ENCODE measurements around the gene TAF4. TPM values are rescaled to one million over a fixed set of nuclear protein-coding genes. Genes with fewer than 3 reads are reported as not detected.

The TAF4 gene
- total and polyA plus RNA-seq, 2 donors from 2014 or later: 3.7 to 18.4 TPM

DNA sequence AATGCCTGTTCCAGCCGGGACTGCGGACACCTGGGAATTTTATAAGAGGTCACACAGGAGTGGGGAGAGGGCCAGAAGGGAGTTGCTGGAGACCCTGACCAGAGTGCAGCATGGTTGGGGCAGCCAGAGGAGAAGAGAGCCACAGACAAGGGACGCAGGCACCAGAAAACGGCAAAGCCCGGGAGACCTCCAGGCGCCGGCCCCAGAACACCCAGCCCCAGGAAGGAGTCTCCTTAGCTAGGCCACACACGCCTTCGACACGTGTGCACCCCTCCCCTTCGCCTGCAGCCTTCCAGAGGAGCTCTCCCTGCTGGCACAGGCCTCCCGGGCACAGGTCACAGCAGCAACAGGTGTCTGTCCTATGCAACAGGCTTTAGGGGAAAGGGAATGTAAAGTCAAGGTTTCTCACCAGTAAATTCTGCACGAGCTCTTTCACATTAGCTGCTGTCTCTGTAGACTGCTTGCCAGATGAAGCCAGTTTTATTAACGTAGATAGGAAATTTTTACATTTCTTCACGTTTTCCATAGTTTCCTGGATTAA is 57.0 kb downstream of the TAF4 start:
- Histone ChIP-seq H3K27ac (ENCODE audit: low read depth in 2 of 2, low read length in 2 of 2) (no peak overlapping the region), H3K9me3 (ENCODE audit: control insufficient read depth in 2 of 3, insufficient read depth in 1 of 3, low read length in 3 of 3) (no peaks in the 10 kb centered on the region), H3K4me1 (ENCODE audit: control insufficient read depth in 2 of 3, insufficient read depth in 2 of 3, low read depth in 1 of 3, low read length in 3 of 3) (peaks cover 0 to 4% (median 0%) of the 10 kb centered on the region in 3 donors), H3K4me3 (ENCODE audit: low read length in 3 of 3) (no peak overlapping the region), H3K27me3 (ENCODE audit: control insufficient read depth, insufficient read depth, low read length) (no peaks in the 10 kb centered on the region), H3K9ac (ENCODE audit: low read length in 3 of 3) (no peak overlapping the region), H3K36me3 (ENCODE audit: control insufficient read depth in 2 of 3, insufficient read depth in 3 of 3, low read length in 3 of 3) (peaks cover 2 to 57% (median 25%) of the 10 kb centered on the region in 3 donors)
- DNase-seq: no peak
- TF ChIP-seq, protein P1, sequence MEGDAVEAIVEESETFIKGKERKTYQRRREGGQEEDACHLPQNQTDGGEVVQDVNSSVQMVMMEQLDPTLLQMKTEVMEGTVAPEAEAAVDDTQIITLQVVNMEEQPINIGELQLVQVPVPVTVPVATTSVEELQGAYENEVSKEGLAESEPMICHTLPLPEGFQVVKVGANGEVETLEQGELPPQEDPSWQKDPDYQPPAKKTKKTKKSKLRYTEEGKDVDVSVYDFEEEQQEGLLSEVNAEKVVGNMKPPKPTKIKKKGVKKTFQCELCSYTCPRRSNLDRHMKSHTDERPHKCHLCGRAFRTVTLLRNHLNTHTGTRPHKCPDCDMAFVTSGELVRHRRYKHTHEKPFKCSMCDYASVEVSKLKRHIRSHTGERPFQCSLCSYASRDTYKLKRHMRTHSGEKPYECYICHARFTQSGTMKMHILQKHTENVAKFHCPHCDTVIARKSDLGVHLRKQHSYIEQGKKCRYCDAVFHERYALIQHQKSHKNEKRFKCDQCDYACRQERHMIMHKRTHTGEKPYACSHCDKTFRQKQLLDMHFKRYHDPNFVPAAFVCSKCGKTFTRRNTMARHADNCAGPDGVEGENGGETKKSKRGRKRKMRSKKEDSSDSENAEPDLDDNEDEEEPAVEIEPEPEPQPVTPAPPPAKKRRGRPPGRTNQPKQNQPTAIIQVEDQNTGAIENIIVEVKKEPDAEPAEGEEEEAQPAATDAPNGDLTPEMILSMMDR (IDR thresholded peaks at IDR 0.05; ENCODE audit: borderline replicate concordance, extremely low read depth, insufficient read depth): no peak
- intact Hi-C loops (cut with DNase I): no loop called here
- no peak for FAIRE-seq

DNA sequence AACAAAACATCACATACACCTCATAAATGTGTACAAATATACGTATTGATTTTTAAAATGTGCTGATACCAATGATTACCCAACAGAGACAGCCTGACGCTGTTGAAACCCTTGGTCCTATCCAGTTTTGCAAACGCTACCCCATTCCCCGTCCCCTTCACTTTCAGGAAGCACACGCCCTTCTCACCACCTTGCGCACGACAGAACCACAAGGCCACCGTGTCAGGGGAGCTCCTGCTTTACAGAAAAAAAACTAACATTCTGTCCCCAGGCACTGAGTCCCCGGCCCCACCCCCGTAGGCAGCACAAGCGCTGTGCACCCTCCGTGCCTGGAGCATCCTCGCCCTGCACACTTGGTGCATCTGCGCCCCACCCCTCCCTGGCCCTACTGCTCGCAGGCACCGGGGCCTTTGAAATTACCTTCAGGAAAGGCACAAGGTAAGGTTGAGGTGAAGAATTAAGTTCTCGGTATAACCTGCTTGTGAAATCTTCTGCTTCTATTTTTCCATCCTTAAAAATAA is 58.5 kb downstream of the TAF4 start:
- TF ChIP-seq, protein P1 (IDR thresholded peaks at IDR 0.05; ENCODE audit: borderline replicate concordance, extremely low read depth, insufficient read depth): no peak
- FAIRE-seq: no peak
- no peak for DNase-seq
- Histone ChIP-seq H3K9ac (ENCODE audit: low read length in 3 of 3) (no peak overlapping the region), H3K9me3 (ENCODE audit: control insufficient read depth in 2 of 3, insufficient read depth in 1 of 3, low read length in 3 of 3) (no peaks in the 10 kb centered on the region), H3K36me3 (ENCODE audit: control insufficient read depth in 2 of 3, insufficient read depth in 3 of 3, low read length in 3 of 3) (peaks cover 2 to 49% (median 24%) of the 10 kb centered on the region in 3 donors), H3K27ac (ENCODE audit: low read depth in 2 of 2, low read length in 2 of 2) (no peak overlapping the region), H3K4me1 (ENCODE audit: control insufficient read depth in 2 of 3, insufficient read depth in 2 of 3, low read depth in 1 of 3, low read length in 3 of 3) (peaks cover 0 to 5% (median 0%) of the 10 kb centered on the region in 3 donors), H3K4me3 (ENCODE audit: low read length in 3 of 3) (no peak overlapping the region), H3K27me3 (ENCODE audit: control insufficient read depth, insufficient read depth, low read length) (no peaks in the 10 kb centered on the region)
- intact Hi-C loops (cut with DNase I): no loop called here

DNA sequence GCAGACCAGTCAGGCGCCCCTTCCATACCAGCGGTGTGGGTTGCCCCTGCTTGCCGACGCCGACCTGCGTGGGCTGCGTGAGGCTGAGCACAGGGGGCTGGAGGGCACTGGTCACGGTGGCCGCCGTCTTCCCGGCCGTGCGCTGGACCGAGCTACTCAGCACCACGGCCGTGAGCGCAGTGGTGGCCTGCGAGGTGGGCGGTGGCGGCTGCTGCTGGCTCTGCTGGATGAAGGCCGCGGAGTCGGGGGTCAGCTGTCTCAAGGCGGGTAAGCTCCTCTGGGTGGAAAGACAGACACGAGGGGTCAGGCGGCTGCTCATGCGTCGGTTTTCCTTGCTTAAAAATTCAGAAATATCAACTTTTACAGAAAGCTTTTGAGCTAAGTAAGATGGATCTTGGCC is 59.2 kb downstream of the TAF4 start:
- Histone ChIP-seq H3K4me3 (ENCODE audit: low read length in 3 of 3) (no peak overlapping the region), H3K27me3 (ENCODE audit: control insufficient read depth, insufficient read depth, low read length) (no peaks in the 10 kb centered on the region), H3K9me3 (ENCODE audit: control insufficient read depth in 2 of 3, insufficient read depth in 1 of 3, low read length in 3 of 3) (no peaks in the 10 kb centered on the region), H3K4me1 (ENCODE audit: control insufficient read depth in 2 of 3, insufficient read depth in 2 of 3, low read depth in 1 of 3, low read length in 3 of 3) (peaks cover 0 to 5% (median 0%) of the 10 kb centered on the region in 3 donors), H3K36me3 (ENCODE audit: control insufficient read depth in 2 of 3, insufficient read depth in 3 of 3, low read length in 3 of 3) (peaks cover 5 to 48% (median 30%) of the 10 kb centered on the region in 3 donors), H3K9ac (ENCODE audit: low read length in 3 of 3) (no peak overlapping the region), H3K27ac (ENCODE audit: low read depth in 2 of 2, low read length in 2 of 2) (no peak overlapping the region)
- no peak for DNase-seq
- intact Hi-C loops (cut with DNase I): no loop called here
- FAIRE-seq: no peak
- TF ChIP-seq, protein P1 (IDR thresholded peaks at IDR 0.05; ENCODE audit: borderline replicate concordance, extremely low read depth, insufficient read depth): no peak

All from kidney (tissue), 14 donors.